ENCODE data around the gene CDH12. TPM values are rescaled to one million over a fixed set of nuclear protein-coding genes. Genes with fewer than 3 reads are reported as not detected.
"Not testable (repeated sequence)": the region's sequence is repeated elsewhere in the genome, so short reads cannot be mapped to it uniquely, and the experiment has no call there.

CDH12 gene
- total RNA-seq, 2 donors from 2014 or later, result 0.90 to 1.9 TPM

DNA sequence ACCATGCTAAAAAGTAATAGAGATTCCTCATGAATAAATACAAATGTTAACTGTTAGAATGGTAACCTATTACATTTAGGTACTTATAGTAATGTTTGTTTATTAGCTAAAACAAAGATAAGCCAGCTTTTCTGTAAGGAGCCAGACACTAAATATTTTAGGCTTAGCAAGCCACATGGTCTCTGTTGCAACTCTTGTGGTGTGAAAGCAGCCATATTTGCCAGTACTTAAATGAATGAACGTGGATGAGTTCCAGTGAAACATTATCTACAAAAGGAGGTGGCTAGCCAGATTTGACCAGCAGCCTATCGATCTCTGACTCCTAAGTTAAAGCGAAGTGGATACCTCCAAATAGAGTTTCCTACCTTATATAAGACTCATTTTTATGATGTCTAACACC, 331.6 kb downstream of the CDH12 start:
- Mint-ChIP-seq H3K9me3 (peaks cover 5% of the 10 kb centered on the region), H3K4me1 (no peaks in the 10 kb centered on the region), H3K27me3 (ENCODE audit: insufficient read depth) (no peaks in the 10 kb centered on the region), H3K27ac (no peak overlapping the region), H3K36me3 (ENCODE audit: low read depth) (no peaks in the 10 kb centered on the region), H3K4me3 (no peak overlapping the region)
- WGBS, 2 experiments (ENCODE audit: insufficient coverage in 1 of 2, insufficient read length in 1 of 2), result 88 to 100% methylated on average over 1 to 3 of the region's 3 CpGs
- Histone ChIP-seq H3K9me3 (ENCODE audit: control insufficient read depth, low read length) (peaks cover 10% of the 10 kb centered on the region), H3K4me3 (ENCODE audit: low read length) (no peak overlapping the region), H3K36me3 (ENCODE audit: control insufficient read depth, insufficient read depth, low read length) (no peaks in the 10 kb centered on the region), H3K9ac (ENCODE audit: extremely low read depth, low read length, poor library complexity, severe bottlenecking) (no peak overlapping the region), H3K4me1 (ENCODE audit: control insufficient read depth, insufficient read depth, low read length) (peaks cover 2% of the 10 kb centered on the region), H3K27me3 (ENCODE audit: control insufficient read depth, insufficient read depth, low read length, poor library complexity, severe bottlenecking) (no peaks in the 10 kb centered on the region), H3K27ac (ENCODE audit: low read depth, low read length) (no peak overlapping the region)
- no peak for DNase-seq
- TF ChIP-seq, protein P1, sequence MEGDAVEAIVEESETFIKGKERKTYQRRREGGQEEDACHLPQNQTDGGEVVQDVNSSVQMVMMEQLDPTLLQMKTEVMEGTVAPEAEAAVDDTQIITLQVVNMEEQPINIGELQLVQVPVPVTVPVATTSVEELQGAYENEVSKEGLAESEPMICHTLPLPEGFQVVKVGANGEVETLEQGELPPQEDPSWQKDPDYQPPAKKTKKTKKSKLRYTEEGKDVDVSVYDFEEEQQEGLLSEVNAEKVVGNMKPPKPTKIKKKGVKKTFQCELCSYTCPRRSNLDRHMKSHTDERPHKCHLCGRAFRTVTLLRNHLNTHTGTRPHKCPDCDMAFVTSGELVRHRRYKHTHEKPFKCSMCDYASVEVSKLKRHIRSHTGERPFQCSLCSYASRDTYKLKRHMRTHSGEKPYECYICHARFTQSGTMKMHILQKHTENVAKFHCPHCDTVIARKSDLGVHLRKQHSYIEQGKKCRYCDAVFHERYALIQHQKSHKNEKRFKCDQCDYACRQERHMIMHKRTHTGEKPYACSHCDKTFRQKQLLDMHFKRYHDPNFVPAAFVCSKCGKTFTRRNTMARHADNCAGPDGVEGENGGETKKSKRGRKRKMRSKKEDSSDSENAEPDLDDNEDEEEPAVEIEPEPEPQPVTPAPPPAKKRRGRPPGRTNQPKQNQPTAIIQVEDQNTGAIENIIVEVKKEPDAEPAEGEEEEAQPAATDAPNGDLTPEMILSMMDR (conservative IDR thresholded peaks at IDR 0.05), result no peak

DNA sequence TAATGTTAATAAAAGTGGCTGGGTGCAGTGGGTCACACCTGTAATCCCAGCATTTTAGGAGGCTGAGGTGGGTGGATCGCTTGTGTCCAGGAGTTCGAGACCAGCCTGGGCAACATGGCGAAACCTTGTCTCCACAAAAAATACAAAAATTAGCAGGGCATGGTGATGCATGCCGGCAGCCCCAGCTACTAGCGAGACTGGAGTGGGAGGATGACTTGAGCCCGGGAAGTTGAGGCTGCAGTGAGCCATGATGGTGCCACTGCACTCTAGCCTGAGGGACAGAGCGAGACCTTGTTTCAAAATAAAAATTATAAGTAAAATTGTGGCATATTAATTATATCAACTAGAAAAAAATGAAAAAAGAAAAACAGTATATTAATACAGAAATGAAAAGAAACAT, 336.6 kb downstream of the CDH12 start:
- not testable (repeated sequence) for H3K36me3 Mint-ChIP-seq (ENCODE audit: low read depth); H3K9me3 Mint-ChIP-seq; DNase-seq; H3K4me1 ChIP-seq (ENCODE audit: control insufficient read depth, insufficient read depth, low read length); H3K4me3 ChIP-seq (ENCODE audit: low read length); H3K27me3 Mint-ChIP-seq (ENCODE audit: insufficient read depth); H3K4me3 Mint-ChIP-seq; H3K9ac ChIP-seq (ENCODE audit: extremely low read depth, low read length, poor library complexity, severe bottlenecking); H3K36me3 ChIP-seq (ENCODE audit: control insufficient read depth, insufficient read depth, low read length); H3K27ac ChIP-seq (ENCODE audit: low read depth, low read length); H3K27ac Mint-ChIP-seq; H3K9me3 ChIP-seq (ENCODE audit: control insufficient read depth, low read length); H3K4me1 Mint-ChIP-seq
- WGBS, 2 experiments (ENCODE audit: insufficient coverage in 1 of 2, insufficient read length in 1 of 2), result 93 to 95% methylated on average over 3 to 7 of the region's 7 CpGs
- H3K27me3 ChIP-seq (ENCODE audit: control insufficient read depth, insufficient read depth, low read length, poor library complexity, severe bottlenecking), result peaks cover 25% of the 10 kb centered on the region

DNA sequence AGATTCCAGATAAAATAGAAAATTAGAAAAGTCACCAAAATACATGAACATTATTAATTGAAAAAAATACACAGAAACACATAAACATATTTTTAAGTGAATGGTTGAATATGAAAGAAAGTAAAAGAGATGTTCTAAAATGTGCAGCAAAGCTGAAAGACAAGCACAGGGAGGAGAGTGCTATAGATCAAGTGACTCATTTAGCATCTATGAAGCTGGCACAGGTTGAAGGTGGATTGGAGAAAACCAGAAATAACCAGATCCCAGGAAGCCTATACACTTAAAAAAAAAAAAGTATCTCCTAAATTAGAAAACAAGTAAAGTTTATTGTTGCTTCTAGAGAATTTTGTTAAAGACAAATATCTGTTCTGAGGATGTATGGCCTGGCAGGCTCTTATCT, 338.9 kb downstream of the CDH12 start:
- Histone ChIP-seq H3K27ac (ENCODE audit: low read depth, low read length) (no peak overlapping the region), H3K4me1 (ENCODE audit: control insufficient read depth, insufficient read depth, low read length) (no peaks in the 10 kb centered on the region), H3K27me3 (ENCODE audit: control insufficient read depth, insufficient read depth, low read length, poor library complexity, severe bottlenecking) (peaks cover 29% of the 10 kb centered on the region), H3K4me3 (ENCODE audit: low read length) (no peak overlapping the region), H3K9ac (ENCODE audit: extremely low read depth, low read length, poor library complexity, severe bottlenecking) (no peak overlapping the region), H3K36me3 (ENCODE audit: control insufficient read depth, insufficient read depth, low read length) (no peaks in the 10 kb centered on the region), H3K9me3 (ENCODE audit: control insufficient read depth, low read length) (no peaks in the 10 kb centered on the region)
- peaks cover 10% of the 10 kb centered on the region for H3K4me1 Mint-ChIP-seq
- TF ChIP-seq, protein P1 (conservative IDR thresholded peaks at IDR 0.05), result no peak
- no peak overlapping the region for H3K27ac Mint-ChIP-seq
- no peaks in the 10 kb centered on the region for H3K9me3 Mint-ChIP-seq
- no peak for DNase-seq
- H3K27me3 Mint-ChIP-seq (ENCODE audit: insufficient read depth), result peaks cover 6% of the 10 kb centered on the region
- no peaks in the 10 kb centered on the region for H3K36me3 Mint-ChIP-seq (ENCODE audit: low read depth)
- no peak overlapping the region for H3K4me3 Mint-ChIP-seq

DNA sequence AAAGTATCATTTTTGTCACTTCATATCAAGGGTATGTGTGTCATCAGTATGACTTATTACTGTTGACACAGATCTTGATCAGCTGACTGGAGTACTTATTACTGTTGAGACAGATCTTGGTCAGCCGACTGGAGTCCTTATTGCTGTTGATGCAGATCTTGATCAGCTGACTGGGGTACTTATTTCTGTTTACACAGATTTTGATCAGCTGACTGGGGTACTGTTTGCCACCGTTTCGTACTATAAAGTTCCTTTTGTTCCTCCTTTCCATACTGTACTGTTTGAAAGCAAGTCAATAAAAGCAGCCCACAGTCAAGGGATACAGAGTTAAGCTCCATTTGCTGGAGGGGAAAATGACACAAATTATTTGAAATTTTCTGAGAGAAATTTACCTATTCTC, 347.3 kb downstream of the CDH12 start:
- Mint-ChIP-seq H3K36me3 (ENCODE audit: low read depth) (no peaks in the 10 kb centered on the region), H3K27ac (no peak overlapping the region), H3K4me1 (peaks cover 25% of the 10 kb centered on the region), H3K4me3 (no peak overlapping the region), H3K27me3 (ENCODE audit: insufficient read depth) (no peaks in the 10 kb centered on the region), H3K9me3 (peaks cover 13% of the 10 kb centered on the region)
- H3K27me3 ChIP-seq (ENCODE audit: control insufficient read depth, insufficient read depth, low read length, poor library complexity, severe bottlenecking), result no peaks in the 10 kb centered on the region
- H3K4me3 ChIP-seq (ENCODE audit: low read length), result no peak overlapping the region
- no peak overlapping the region for H3K9ac ChIP-seq (ENCODE audit: extremely low read depth, low read length, poor library complexity, severe bottlenecking)
- TF ChIP-seq, protein P1 (conservative IDR thresholded peaks at IDR 0.05), result no peak
- WGBS, 2 experiments (ENCODE audit: insufficient coverage in 1 of 2, insufficient read length in 1 of 2), result 67% methylated on average over 3 of the region's 3 CpGs
- H3K27ac ChIP-seq (ENCODE audit: low read depth, low read length), result no peak overlapping the region
- no peaks in the 10 kb centered on the region for H3K36me3 ChIP-seq (ENCODE audit: control insufficient read depth, insufficient read depth, low read length)
- H3K4me1 ChIP-seq (ENCODE audit: control insufficient read depth, insufficient read depth, low read length), result peaks cover 3% of the 10 kb centered on the region
- no peak for DNase-seq
- peaks cover 19% of the 10 kb centered on the region for H3K9me3 ChIP-seq (ENCODE audit: control insufficient read depth, low read length)

Data from endodermal cell (in vitro differentiated cells).